ENCODE measurements around the gene GALNT5.

DNA sequence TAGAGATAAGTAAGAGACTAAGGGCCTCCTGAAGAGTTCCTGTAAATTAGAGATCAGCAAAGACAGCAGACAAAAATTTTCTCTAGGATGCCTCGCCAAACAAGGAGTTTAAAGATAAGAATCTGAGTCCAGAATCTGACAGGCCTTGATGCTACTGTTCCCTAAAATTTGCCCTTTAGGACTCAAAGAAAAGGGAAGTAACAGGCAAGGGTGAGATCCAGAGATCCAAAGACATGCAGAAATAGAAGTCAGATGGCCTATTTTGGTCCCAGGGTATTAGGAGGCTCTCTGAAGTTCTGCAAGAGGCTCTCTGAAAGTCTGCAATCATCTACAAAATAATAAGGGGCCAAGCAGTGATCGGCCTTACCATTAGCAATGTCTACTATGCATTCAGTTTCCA lies 33.0 kb downstream of the GALNT5 start:
- no peak for TF ChIP-seq CTCF (conservative IDR thresholded peaks at IDR 0.05 in 1 of 2, IDR thresholded peaks at IDR 0.05 in 1 of 2; ENCODE audit: low read depth in 1 of 2, low read length in 2 of 2)
- TF ChIP-seq EZH2 (IDR thresholded peaks at IDR 0.05; ENCODE audit: low read length, missing control alignments), result no peak
